Mucosa of gallbladder (tissue), 1 donor: Measurements from ENCODE around the gene SMARCA2. TPM values are rescaled to one million over a fixed set of nuclear protein-coding genes. Genes with fewer than 3 reads are reported as not detected.

Experiments used
- DNase-seq: peaks from one replicate; pipeline ENCODE4 v3.0.0-alpha.2; 2020; ENCODE audit warnings: low spot score
- total RNA-seq: library from RNA; stranded (reverse); gene quantifications from one replicate; pipeline ENCODE4 v1.2.1, GENCODE V29; 2021
- donor health status: DM: no; HTN: no; CAD: no.

SMARCA2 gene
- total RNA-seq, 1 donor from 2014 or later: 184 TPM

- DNase-seq: no peak
These were observed 194.3 kb downstream of the SMARCA2 start for GRCh38 chr9:2209400-2209799.

DNA sequence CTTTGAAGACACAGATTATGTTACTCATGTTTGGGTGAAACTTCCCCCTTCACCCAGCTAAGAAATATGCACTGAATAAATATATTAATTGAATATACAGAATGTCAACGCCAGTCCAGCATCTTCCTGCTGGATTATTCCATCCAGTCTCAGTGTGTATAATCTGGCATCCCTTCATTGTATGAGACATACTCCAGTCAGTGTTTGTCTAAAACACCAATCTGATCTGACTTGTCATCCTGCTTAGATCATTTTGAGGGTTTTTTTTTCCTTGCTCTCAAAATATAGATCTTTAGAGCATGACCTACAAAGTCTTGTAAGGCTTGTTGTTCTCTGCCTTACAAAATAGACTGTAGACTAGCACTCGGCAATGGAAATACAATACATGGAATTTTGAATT is 195.1 kb downstream of the SMARCA2 start:
- DNase-seq: no peak

DNA sequence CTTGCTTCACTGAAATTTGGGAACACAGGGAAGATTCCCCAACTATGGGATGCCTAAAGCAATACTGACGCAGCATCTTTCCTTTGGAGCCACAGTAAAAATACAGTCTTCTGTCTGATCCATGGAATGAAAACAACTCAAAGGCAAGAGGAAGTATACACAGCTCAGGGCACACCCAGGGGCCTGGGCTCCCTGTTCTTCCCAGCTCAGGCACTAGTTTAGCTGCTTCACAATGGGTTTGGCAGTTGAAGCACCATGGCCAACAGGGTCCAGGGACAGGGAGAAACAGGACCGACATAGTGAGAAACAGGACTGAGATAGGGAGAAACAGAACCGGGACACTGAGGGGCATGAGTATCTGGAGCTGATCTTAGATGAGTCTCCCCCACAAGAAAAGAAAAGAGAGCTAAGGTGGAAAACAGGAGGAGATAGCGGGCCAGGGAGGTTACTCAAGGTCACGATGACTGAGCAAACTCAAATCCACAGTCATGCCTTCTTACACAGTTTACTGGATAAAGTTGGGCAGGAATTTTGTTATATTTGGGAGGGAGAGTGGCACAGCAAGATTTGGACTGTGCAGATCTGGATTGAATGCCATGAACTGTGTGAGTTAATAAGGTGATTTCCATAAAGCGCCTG is 198.8 kb downstream of the SMARCA2 start:
- no peak for DNase-seq

DNA sequence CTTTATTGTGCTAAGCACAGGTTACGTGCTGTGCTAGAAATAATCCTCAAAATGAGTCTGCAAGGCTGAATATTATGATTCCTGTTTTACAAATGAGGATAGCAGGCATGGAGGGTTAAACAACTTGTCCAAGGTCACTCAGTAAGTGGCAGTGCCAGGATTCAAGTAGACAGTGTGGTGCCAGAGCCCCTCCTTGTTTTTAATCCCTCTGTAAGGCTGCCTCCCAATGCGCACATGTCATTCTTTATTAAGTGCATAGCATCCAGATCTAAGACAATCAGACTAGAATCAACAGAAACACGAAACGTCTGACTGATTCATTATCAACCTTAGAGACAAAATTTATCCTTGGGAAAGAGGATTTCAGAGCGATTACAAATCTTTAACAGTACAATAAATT is 199.6 kb downstream of the SMARCA2 start:
- no peak for DNase-seq

DNA sequence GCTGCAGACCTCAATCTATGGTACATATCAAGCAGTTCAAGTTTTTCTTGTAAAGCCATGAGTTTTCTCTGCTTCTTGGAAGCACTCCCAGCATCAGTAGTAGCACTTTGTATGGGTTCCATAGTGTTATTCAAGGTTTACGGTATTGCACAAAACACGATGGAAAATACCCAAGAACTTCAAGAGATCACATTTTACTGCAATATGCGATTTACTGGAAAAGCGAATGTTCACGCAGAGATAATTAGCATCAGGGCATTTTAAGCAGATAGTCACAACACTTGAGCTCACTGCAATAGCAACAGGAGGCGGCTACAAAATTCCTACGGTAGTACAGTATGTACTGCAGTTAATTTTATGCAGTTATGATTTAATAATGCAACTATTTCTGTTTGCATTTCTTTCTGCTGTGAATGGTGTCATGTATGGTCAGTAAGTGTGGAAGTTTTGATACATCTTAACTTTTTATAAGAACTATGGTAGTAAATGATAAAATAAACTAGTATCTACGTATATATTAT is 200.8 kb downstream of the SMARCA2 start:
- no peak for DNase-seq

DNA sequence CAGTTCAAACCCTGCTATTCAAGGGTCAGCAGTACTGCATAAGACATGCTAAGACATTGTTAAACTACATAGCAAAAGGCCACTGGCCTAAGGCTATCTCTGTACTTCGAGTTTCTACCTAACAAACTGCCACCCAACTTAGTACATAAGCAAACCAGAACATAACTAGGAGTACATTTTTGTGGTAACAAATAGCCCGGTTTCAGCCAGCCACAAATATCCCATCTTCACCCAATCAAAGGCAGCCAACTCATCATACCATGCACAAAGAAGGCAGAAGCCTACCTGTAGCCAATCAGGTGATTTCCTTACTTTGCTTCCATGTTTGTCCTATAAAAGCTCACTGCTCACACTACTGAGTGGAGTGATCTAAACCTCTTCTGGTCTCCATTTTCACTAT is 201.4 kb downstream of the SMARCA2 start:
- DNase-seq: no peak

- DNase-seq: no peak
These were observed 202.4 kb downstream of the SMARCA2 start for GRCh38 chr9:2217540-2217939.

- DNase-seq: no peak
These were observed 204.9 kb downstream of the SMARCA2 start for GRCh38 chr9:2220036-2220435.

DNA sequence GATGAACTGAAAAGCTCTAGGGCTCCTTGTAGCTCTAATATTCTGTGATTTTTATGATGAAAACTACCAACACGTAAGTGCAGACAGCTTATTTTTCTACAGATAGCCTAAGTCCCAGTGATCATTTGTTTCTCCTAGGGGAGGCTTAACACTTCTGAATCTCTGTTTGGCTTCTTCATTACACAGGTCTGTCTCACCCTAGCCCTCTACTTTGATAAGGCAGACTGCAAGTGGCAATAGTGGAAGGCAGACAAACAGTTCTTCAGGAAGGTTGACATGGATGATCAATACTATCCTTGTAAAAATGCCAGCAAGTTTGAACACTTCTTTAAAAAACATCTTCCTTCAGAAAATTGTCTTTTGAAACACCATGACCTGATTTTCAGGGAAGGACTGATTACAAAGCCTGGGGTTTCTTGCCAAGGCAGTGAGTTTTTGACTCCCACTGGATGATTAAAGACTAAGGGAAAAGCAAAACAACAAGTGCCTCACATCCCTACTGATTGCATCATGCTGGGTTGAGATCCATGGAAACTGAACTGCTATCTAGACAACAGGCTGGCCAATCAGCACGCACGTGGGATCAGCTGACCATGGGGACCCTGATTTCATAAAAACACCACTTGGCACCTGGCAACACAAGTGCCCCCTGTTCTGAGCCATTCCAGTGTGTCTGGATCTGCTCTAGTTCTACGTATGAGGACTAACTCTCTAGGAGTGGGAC is 212.2 kb downstream of the SMARCA2 start:
- DNase-seq: no peak

GRCh38 chr9:2228132-2228531 is 213.0 kb downstream of the SMARCA2 start:
- no peak for DNase-seq

DNA sequence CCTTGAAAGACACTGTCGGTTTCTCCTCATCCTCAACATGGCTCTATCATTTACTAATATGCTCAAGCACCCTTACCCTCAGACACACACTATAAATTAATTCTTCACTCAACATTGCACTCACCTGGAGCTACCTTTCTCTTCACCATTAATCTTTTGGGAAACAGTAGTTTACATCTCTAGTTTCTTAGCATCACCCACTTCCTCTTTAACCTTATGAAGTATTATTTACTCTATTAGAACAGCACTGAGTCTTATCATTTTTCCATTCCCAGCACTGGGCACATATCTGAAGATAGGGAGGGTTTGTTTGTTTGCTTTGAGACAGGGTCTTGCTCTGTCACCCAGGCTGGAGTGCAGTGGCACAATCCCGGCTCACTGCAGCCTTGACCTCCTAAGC is 213.5 kb downstream of the SMARCA2 start:
- no peak for DNase-seq

GRCh38 chr9:2229109-2229721 is 214.1 kb downstream of the SMARCA2 start:
- DNase-seq: no peak

DNA sequence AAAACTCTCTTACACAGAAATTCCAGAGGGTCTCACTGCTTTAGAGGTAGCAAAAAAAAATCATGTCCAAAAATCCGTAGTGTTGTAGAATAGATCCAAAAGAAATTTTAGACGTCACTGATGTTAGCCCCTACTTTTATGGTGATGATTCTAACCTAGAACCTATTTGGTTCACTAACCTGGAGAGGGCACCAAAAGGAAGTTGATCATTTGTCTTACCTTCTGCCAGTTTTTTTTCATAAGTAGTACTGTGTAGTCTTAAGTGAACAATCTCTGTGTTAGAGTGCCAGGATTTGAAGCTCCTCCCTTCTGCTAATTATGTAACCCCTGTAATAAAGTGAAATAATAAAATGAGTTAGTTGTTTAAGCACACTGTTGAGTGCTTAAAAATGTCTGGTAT is 215.2 kb downstream of the SMARCA2 start:
- no peak for DNase-seq

- DNase-seq: no peak
These were observed 216.0 kb downstream of the SMARCA2 start for GRCh38 chr9:2231101-2231500.

DNA sequence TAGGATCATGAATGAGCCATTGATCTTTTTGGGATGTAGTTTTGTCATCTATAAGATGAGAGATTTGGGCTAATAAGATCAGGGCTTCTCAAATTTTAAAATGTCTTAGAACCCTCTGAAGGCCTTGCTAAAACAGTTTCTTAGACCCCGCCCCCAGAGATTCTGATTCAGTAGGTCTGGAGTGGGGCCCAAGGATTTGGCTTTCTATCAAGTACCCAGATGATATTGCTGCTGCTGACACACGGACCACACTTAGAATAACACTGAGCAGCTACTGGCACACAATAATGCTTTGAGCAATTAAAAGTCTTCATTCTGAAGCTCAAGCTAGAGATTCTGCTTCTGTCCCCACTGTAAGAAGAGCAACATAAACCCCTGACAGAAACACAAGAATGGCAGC is 216.7 kb downstream of the SMARCA2 start:
- no peak for DNase-seq

GRCh38 chr9:2233274-2233673 is 218.1 kb downstream of the SMARCA2 start:
- no peak for DNase-seq

DNA sequence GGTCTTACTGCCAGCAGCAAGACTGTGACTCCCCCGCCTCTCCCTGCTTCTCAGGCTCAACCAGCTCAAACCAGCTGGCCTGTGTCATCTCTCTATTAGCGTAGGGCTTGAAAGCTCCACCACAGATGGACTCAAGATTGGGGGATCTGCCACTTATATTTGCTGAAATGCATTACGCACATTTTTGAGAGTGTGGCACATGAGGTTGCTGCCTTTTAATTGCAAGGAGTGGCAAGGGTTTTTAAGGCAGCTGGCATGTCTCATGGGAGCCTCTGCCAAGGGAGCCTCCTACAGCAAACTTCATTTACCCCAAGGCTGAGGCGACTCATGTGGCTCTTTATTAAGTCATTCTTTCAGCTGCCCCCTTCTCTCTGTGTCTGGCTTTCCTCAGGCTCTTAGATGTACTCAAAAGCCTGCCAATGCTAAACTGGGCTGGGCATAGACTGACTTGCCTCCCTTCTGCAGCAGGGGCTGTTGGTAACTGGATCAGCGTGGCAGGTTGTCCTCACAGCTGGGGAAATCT is 219.3 kb downstream of the SMARCA2 start:
- DNase-seq: no peak

GRCh38 chr9:2235623-2236022 is 220.5 kb downstream of the SMARCA2 start:
- DNase-seq: no peak

- DNase-seq: no peak
These were observed 221.7 kb downstream of the SMARCA2 start for GRCh38 chr9:2236850-2237249.

DNA sequence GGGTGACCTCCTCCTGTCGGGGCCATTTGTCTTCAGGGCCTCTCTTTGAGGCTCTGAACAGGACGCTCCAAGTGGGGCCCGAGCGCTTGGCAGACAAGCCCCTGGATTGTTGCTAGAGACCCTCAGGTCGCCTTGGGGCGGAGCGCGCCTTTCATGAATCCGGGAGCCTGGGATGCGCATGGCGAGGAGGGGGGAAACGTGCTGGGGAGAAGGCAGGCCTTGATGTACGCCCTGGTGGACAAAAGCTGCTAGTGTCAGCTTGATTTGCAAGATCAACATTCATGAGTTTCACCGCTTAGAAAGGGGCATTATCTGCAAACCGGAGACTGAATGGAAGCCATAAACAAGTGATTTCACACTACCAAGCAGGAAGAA is 226.3 kb downstream of the SMARCA2 start:
- DNase-seq: no peak

GRCh38 chr9:2241836-2242741 is 226.9 kb downstream of the SMARCA2 start:
- peak; percentile 80 for DNase-seq

- DNase-seq: peak; percentile 53
These were observed 227.7 kb downstream of the SMARCA2 start for GRCh38 chr9:2242831-2243330.
